K562 (cell line): ENCODE data around the gene DHCR24.

ENCODE experiments used
- MXI1 ChIP-seq: IDR thresholded peaks from 2 replicates; pipeline ENCODE4 v1.6.1; 2011; ENCODE audit warnings: low read depth, mild to moderate bottlenecking, improper control_type of control experiment, low read length
- ZNF395 ChIP-seq: fragments of 200-800 bp; sonication (Bioruptor generic); IDR thresholded peaks from 2 replicates; pipeline ENCODE4 v1.6.1; 2017; ENCODE audit warnings: missing genetic modification characterization, missing compliant biosample characterization

GRCh38 chr1:54906586-54906985 is 19.6 kb upstream of the DHCR24 start:
- TF ChIP-seq ZNF395 (CRISPR knock-in tag) (no peak), MXI1 (no peak)
